GM20431 (cell line): ENCODE measurements around the gene LAMA5.

ENCODE experiments used
- in situ Hi-C: fragments of 300-500 bp; cut with MseI, MboI; formaldehyde crosslinking; loops from one replicate; pipeline ENCODE4 v1.15.0; 2020; ENCODE audit warnings: low sequenced_read_pairs; ENCODE audit not compliant: unreplicated experiment

LAMA5 gene

GRCh38 chr20:62323146-62323979, 43.7 kb downstream of the LAMA5 start:
- in situ Hi-C loops = no loop called here

DNA sequence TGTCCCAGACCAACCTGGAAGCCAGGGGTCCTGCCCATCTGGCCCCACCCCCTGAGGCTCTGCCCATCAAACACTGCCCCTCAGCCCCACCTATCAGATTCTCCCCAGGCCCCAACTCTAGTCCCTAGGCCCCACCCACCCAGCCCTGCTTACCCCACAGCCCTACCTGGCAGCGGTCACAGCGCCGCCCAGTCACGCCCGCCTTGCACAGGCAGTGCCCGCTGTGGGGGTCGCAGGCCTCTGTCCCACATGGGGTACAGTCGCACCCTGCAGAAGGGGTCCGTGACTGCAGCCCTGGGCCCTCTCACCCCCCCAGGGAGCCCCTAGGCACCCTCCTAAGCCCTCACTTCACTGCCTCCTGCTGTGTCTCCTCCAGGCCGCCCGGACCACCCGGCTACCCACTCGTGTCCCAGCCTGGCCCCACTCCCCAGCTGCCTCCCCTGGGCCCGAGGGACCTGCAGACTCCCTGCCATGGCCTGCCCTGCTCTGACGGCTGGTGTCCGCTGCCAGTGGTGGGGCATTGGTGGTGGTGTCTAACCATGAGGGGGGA, 44.5 kb downstream of the LAMA5 start:
- in situ Hi-C loops = no loop called here

GRCh38 chr20:62321975-62322374, 45.1 kb downstream of the LAMA5 start:
- in situ Hi-C loops = no loop called here

DNA sequence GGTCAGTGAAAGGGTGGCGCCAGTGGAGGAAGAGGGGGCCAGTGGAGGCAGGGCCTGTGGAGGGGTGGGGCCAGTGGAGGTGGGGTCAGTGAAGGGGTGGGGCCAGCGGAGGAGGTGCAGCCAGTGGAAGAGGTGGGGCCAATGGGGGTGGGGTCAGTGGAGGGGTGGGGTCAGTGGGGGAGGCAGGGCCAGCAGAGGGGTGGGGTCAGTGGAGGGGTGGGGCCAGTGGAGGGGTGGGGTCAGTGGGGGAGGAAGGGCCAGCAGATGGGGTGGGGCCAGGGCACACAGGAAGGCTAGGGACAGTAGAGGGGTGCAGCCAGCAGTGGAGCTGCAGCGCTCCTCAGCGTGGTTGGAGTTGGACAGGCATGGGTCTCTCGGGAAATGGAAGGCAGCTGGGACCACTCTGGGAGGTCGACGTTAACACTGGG, 45.6 kb downstream of the LAMA5 start:
- in situ Hi-C loops = no loop called here

DNA sequence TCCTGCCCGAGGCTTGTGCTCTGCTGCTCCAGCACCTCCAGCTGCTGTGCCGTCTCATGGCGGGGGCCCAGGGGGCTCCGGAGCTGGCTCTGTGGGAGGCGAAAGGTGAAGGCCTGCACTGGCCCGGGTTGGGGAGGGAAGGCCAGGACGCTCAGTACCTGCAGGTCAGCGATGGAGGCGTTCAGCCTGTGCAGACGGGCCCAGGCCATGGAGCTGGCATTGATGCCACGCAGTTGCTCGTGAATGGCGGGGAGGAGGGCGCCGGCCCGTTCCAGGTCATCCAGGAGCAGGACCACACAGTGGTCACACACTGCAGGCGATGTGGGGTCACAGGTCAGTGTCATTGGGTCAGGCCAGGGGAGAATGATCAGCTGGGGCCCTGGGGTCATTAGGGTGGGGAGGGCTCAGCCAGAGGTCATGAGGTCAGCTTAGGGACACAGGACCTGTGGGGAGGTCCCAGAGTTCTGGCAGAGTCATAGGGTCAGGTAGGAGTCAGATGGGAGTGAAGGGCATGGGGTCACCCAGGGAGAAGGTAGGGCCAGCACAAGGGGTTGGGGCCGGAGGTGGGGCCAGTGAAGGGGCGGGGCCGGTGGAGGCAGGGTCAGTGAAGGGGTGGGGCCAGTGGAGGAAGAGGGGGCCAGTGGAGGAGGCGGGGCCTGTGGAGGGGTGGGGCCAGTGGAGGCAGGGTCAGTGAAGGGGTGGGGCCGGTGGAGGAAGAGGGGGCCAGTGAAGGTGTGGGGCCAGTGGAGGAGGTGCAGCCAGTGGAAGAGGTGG, 46.3 kb downstream of the LAMA5 start:
- in situ Hi-C loops = no loop called here

GRCh38 chr20:62319346-62319909, 47.7 kb downstream of the LAMA5 start:
- in situ Hi-C loops = no loop called here

DNA sequence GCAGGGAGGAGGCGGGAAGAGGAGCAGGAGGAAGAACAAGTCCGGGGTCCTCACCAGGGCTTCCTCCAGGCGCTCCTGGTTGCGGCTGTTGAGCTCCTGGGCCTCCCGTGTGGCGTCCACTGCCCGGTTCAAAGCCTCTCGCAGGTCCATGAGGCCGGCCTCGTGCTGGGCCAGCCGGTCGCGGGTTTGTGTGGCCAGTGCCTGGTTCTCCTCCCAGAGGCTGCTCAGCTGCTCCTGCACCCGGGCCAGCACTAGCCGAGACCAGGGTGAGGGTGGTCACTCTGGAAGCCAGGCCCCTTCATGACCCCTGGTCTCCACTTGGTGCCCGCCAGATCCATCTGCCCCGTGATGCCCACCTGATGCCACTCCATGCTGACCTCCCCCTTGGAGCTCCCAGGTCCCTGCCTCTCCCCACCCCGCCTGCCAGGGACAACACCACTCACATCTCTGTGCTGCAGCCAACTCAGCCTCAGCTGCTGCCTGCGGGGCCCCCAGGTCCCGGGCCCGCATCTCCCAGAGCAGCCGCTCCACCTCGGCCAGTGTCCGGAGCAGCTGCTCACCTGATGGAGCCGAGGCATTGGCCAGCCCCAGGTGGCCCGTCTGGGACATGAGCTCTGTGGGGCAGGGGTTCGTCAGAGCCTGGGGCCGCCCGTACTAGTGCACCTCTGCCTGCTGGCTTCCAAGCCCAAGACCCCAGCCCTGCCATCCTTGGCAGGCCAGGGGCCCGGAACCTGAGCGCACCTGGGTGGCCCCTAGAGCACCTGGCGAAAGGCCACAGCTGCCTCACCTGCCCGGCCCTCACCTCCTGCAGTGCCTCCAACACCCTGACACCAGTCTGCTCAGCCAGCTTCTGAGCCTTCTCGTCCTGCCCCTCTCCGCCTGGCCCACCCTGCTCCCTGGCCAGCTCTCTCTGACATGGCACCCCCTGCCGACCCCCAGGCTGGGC, 48.4 kb downstream of the LAMA5 start:
- in situ Hi-C loops = no loop called here

- in situ Hi-C loops = no loop called here
Observed at GRCh38 chr20:62317167-62317655, 49.9 kb downstream of the LAMA5 start.

DNA sequence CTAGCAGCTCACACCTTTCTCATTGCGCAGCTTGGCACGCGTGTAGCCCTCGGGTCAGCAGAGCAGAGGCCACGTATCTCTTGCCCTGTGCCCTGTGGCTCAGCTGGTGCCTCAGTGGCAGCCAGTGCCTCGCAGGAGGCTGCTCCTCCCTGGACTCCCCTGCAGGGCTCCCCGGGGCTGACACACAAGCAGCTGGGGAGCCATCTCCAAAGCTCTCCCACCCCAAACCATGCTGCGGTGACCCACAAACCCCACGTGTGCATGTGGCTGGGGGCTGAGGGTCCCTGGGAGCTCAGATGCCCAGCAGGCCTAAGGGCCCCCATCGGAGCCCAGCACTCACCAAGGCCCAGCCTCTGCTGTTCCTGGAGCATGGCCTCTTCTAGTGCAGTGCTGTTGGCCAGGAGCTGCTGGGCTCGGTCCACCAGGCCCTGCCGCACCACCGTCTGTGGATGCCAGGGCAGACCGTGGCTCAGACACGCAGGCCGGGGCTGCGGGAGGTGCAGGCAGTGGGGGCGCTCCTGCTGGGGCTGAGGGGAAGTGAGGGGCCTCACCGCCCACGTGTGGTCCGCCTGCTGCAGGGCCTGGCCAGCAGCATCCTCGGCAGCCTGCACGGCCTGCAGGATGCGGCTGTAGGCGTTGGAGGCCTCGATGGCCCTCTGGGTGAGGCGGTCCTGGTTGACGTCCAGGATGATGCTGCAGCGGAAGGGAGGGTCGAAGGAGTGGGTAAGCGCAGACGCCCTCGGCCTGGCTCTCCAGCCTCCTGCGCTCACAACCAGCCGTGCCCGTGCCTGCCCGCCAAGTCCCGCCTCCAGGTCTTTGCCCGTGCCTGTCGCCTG, 50.6 kb downstream of the LAMA5 start:
- in situ Hi-C loops = no loop called here

- in situ Hi-C loops = no loop called here
Observed at GRCh38 chr20:62315773-62316172, 51.3 kb downstream of the LAMA5 start.

GRCh38 chr20:62314711-62315302, 52.3 kb downstream of the LAMA5 start:
- in situ Hi-C loops = no loop called here

GRCh38 chr20:62314339-62314638, 52.8 kb downstream of the LAMA5 start:
- in situ Hi-C loops = no loop called here

- in situ Hi-C loops = no loop called here
Observed at GRCh38 chr20:62313460-62314338, 53.4 kb downstream of the LAMA5 start.

DNA sequence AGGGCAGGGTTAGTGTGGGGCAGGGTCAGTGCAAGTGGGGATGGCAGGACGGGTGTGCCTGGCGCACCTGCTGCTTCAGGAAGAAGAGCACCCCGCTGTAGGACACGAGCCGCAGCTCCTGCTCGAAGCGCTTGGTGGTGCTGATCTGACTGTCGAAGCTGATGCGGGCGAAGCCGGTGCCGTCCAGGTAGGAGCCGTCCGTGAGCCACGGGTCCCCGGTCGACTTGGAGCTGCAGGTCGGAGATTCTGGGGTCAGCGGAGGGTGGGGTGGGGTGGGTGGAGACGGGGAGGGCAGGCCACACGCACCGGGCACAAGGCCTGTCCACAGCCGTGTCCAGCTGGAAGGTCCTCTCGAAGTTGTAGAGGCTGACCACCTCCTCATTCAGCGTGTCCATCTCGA, 54.1 kb downstream of the LAMA5 start:
- in situ Hi-C loops = no loop called here

DNA sequence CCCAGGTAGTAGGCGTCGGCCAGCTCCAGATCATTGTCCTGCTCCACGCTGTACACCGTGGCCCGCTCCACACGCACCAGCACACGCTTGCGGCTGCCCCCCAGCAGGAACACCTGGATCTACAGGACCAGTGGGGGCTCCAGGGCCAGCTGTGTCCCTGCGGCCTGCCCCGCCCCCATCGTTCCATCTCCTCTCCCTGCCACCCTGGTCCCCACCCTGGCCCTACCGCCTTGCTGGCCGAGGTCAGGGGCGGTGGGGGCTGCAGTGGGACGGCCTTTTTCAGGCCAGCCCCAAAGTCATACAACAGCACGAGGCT, 54.5 kb downstream of the LAMA5 start:
- in situ Hi-C loops = no loop called here

GRCh38 chr20:62311832-62312661, 55.1 kb downstream of the LAMA5 start:
- in situ Hi-C loops = no loop called here

DNA sequence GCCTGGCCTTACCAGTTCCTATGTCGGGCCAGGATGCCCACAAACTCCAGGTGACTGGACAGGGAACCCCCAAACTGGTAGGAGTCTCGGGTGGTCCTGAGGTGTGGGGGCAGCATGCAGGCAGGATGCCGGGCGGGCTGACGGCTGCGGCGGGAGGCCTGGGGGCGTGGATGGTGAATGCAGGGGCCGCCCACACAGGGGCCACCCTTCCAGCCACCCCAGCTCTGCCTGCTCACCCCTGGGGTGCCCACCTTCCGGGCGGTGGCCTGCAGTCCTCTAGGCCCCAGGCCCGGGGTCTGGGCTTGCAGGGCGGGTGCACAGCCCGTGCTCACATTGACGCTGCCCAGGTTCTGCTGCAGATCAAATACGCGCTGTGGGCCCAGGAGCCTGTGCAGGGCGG, 56.0 kb downstream of the LAMA5 start:
- in situ Hi-C loops = no loop called here
